Measurements from ENCODE around the gene ETV5.

DNA sequence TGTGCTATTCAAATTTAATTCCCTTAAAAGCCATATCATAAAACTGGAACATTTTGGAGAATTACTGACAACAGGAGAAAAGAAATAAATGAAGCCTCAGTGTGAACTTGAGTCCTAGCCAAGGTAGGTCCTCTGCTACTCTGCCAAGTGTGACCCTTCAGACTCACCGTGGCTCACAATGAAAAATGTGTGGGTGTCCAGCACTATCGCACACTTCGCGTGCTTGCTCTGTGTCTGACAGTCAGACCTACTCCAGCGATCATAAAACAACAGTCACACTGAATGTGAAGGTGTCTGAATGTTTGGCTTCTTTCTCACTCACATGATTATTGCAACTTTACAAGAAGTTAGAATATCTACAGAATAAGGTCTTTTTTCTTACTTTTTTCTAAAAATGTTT lies 105.3 kb downstream of the ETV5 start:
- TF ChIP-seq PPARA (CRISPR knock-in tag; IDR thresholded peaks at IDR 0.05; ENCODE audit: borderline replicate concordance) (no peak), ZNF565 (CRISPR knock-in tag; conservative IDR thresholded peaks at IDR 0.05; ENCODE audit: low read depth) (no peak), SNAI2 (CRISPR knock-in tag; IDR thresholded peaks at IDR 0.05) (no peak)
- TF ChIP-seq, protein P1, sequence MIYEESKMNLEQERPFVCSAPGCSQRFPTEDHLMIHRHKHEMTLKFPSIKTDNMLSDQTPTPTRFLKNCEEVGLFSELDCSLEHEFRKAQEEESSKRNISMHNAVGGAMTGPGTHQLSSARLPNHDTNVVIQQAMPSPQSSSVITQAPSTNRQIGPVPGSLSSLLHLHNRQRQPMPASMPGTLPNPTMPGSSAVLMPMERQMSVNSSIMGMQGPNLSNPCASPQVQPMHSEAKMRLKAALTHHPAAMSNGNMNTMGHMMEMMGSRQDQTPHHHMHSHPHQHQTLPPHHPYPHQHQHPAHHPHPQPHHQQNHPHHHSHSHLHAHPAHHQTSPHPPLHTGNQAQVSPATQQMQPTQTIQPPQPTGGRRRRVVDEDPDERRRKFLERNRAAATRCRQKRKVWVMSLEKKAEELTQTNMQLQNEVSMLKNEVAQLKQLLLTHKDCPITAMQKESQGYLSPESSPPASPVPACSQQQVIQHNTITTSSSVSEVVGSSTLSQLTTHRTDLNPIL (CRISPR knock-in tag; IDR thresholded peaks at IDR 0.05; ENCODE audit: low read depth): no peak
- TF ChIP-seq, protein P2, sequence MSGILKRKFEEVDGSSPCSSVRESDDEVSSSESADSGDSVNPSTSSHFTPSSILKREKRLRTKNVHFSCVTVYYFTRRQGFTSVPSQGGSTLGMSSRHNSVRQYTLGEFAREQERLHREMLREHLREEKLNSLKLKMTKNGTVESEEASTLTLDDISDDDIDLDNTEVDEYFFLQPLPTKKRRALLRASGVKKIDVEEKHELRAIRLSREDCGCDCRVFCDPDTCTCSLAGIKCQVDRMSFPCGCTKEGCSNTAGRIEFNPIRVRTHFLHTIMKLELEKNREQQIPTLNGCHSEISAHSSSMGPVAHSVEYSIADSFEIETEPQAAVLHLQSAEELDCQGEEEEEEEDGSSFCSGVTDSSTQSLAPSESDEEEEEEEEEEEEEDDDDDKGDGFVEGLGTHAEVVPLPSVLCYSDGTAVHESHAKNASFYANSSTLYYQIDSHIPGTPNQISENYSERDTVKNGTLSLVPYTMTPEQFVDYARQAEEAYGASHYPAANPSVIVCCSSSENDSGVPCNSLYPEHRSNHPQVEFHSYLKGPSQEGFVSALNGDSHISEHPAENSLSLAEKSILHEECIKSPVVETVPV (CRISPR knock-in tag; IDR thresholded peaks at IDR 0.05): no peak
- TF ChIP-seq, protein P3, sequence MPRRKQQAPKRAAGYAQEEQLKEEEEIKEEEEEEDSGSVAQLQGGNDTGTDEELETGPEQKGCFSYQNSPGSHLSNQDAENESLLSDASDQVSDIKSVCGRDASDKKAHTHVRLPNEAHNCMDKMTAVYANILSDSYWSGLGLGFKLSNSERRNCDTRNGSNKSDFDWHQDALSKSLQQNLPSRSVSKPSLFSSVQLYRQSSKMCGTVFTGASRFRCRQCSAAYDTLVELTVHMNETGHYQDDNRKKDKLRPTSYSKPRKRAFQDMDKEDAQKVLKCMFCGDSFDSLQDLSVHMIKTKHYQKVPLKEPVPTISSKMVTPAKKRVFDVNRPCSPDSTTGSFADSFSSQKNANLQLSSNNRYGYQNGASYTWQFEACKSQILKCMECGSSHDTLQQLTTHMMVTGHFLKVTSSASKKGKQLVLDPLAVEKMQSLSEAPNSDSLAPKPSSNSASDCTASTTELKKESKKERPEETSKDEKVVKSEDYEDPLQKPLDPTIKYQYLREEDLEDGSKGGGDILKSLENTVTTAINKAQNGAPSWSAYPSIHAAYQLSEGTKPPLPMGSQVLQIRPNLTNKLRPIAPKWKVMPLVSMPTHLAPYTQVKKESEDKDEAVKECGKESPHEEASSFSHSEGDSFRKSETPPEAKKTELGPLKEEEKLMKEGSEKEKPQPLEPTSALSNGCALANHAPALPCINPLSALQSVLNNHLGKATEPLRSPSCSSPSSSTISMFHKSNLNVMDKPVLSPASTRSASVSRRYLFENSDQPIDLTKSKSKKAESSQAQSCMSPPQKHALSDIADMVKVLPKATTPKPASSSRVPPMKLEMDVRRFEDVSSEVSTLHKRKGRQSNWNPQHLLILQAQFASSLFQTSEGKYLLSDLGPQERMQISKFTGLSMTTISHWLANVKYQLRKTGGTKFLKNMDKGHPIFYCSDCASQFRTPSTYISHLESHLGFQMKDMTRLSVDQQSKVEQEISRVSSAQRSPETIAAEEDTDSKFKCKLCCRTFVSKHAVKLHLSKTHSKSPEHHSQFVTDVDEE (CRISPR knock-in tag; IDR thresholded peaks at IDR 0.05): no peak
